ENCODE results near the gene UPK1A.

- no peak for TF ChIP-seq TAF1 (IDR thresholded peaks at IDR 0.05; ENCODE audit: borderline replicate concordance, low read depth, low read length)
- 0 out of 2 replicates have a peak, but pooled peaks have one; percentile 19 for TF ChIP-seq POLR2AphosphoS5 (IDR thresholded peaks at IDR 0.05; ENCODE audit: low read depth, low read length)
- TF ChIP-seq POLR2A (IDR thresholded peaks at IDR 0.05; ENCODE audit: low read depth, low read length) = no peak
These were observed 42.8 kb upstream of the UPK1A start for GRCh38 chr19:35623327-35624010.
